Measurements from ENCODE around the gene DARS1.

Gene DARS1

GRCh38 chr2:135931776-135932443 is 53.5 kb downstream of the DARS1 start:
- H3K9me3 ChIP-seq (ENCODE audit: control insufficient read depth, insufficient read depth, low read depth, low read length) = no peaks in the 10 kb centered on the region
- no peak overlapping the region for H3K27ac ChIP-seq (ENCODE audit: extremely low read depth, low read depth, low read length)
- H3K4me1 ChIP-seq (ENCODE audit: control insufficient read depth, insufficient read depth, low read length) = no peaks in the 10 kb centered on the region
- H3K4me3 ChIP-seq (ENCODE audit: low read depth, low read length) = no peak overlapping the region
- ChIA-PET CTCF (no interaction called here), POLR2A (interaction anchor here (1.6 kb wide), 1 partner anchor 54 kb away, joined by 3 read pairs; the partner anchor contains the start of gene DARS1)
- H3K36me3 ChIP-seq (ENCODE audit: control insufficient read depth in 2 of 2, insufficient read depth in 1 of 2, low read length in 2 of 2) = peaks cover 23 to 53% of the 10 kb centered on the region in 2 experiments
- TF ChIP-seq ZXDB (tag by site-specific recombination; IDR thresholded peaks at IDR 0.05) (no peak), KLF7 (tag by site-specific recombination; IDR thresholded peaks at IDR 0.05; ENCODE audit: borderline replicate concordance) (no peak), ZNF785 (tag by site-specific recombination; IDR thresholded peaks at IDR 0.05) (no peak), EGR2 (tag by site-specific recombination; IDR thresholded peaks at IDR 0.05; ENCODE audit: low read depth) (no peak), ZFP41 (tag by site-specific recombination; IDR thresholded peaks at IDR 0.05; ENCODE audit: borderline replicate concordance) (no peak), PBX3 (CRISPR knock-in tag; IDR thresholded peaks at IDR 0.05) (no peak), ZNF37A (tag by site-specific recombination; IDR thresholded peaks at IDR 0.05) (no peak), ZNF354C (tag by site-specific recombination; IDR thresholded peaks at IDR 0.05; ENCODE audit: borderline replicate concordance, low read depth) (no peak)
- TF ChIP-seq, protein P1, sequence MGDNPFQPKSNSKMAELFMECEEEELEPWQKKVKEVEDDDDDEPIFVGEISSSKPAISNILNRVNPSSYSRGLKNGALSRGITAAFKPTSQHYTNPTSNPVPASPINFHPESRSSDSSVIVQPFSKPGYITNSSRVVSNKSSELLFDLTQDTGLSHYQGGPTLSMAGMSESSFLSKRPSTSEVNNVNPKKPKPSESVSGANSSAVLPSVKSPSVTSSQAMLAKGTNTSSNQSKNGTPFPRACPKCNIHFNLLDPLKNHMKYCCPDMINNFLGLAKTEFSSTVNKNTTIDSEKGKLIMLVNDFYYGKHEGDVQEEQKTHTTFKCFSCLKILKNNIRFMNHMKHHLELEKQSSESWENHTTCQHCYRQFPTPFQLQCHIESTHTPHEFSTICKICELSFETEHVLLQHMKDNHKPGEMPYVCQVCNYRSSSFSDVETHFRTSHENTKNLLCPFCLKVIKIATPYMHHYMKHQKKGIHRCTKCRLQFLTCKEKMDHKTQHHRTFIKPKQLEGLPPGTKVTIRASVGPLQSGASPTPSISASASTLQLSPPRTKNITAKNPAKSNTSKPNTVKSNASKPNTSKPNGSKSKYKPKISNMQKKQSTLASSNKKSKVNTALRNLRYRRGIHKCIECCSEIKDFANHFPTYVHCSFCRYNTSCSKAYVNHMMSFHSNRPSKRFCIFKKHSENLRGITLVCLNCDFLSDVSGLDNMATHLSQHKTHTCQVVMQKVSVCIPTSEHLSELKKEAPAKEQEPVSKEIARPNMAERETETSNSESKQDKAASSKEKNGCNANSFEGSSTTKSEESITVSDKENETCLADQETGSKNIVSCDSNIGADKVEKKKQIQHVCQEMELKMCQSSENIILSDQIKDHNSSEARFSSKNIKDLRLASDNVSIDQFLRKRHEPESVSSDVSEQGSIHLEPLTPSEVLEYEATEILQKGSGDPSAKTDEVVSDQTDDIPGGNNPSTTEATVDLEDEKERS (tag by site-specific recombination; IDR thresholded peaks at IDR 0.05) = no peak

DNA sequence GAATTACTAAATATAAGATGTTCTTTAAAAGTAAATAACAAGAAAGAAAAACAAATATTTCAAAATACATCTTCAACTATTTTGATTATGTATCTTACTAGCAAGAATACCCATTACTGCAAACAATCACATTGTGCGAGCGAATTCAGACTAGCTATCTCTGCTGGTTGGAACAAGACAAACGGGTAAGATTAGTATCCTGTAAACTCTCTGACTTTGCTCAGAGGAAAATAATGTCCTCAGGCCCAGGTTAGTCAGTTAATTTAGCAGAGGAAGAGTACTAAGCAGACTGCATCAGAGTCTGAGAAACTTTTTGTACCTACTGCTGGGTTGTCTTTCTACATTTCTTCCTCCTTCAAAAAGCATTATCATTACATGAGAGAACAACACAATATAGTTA is 58.8 kb downstream of the DARS1 start:
- ChIA-PET CTCF (interaction anchor here (0.7 kb wide), 1 partner anchor 457 kb away, joined by 3 read pairs; no protein-coding TSS in a partner anchor), POLR2A (no interaction called here)
- H3K27ac ChIP-seq (ENCODE audit: extremely low read depth, low read depth, low read length) = no peak overlapping the region
- peaks cover 35 to 52% of the 10 kb centered on the region in 2 experiments for H3K36me3 ChIP-seq (ENCODE audit: control insufficient read depth in 2 of 2, insufficient read depth in 1 of 2, low read length in 2 of 2)
- no peaks in the 10 kb centered on the region for H3K4me1 ChIP-seq (ENCODE audit: control insufficient read depth, insufficient read depth, low read length)
- H3K9me3 ChIP-seq (ENCODE audit: control insufficient read depth, insufficient read depth, low read depth, low read length) = no peaks in the 10 kb centered on the region
- H3K4me3 ChIP-seq (ENCODE audit: low read depth, low read length) = no peak overlapping the region
- TF ChIP-seq ZNF785 (tag by site-specific recombination; IDR thresholded peaks at IDR 0.05) (no peak), MZF1 (tag by site-specific recombination; IDR thresholded peaks at IDR 0.05; ENCODE audit: borderline replicate concordance) (no peak), ZNF585B (tag by site-specific recombination; IDR thresholded peaks at IDR 0.05) (no peak), IKZF3 (tag by site-specific recombination; IDR thresholded peaks at IDR 0.05) (no peak)

DNA sequence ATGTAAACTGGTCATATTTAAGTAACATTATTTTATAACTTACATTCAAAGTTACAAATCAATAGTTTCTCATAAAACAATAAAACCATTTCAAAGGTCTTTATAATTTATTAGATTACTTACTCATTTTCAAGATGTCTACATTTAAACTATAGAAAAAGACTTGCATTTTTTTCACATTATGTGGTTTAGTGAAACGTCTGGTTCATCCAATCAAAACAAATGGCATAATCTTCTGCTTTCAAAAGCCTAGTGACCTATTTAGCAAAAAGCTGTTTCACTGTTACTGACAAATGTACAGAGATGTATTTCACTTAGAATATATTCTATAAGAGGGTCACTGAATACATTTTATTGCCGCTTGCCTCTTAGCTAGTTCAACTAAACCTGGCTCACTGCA is 59.9 kb downstream of the DARS1 start:
- CTCF ChIA-PET = interaction anchor here (0.6 kb wide), 1 partner anchor 832 kb away, joined by 3 read pairs; no protein-coding TSS in a partner anchor

More for the DNA sequence above, 59.9 kb downstream of the DARS1 start:
- POLR2A ChIA-PET = no interaction called here
- Histone ChIP-seq H3K9me3 (ENCODE audit: control insufficient read depth, insufficient read depth, low read depth, low read length) (no peaks in the 10 kb centered on the region), H3K4me3 (ENCODE audit: low read depth, low read length) (no peak overlapping the region), H3K4me1 (ENCODE audit: control insufficient read depth, insufficient read depth, low read length) (no peaks in the 10 kb centered on the region), H3K27ac (ENCODE audit: extremely low read depth, low read depth, low read length) (no peak overlapping the region), H3K36me3 (ENCODE audit: control insufficient read depth in 2 of 2, insufficient read depth in 1 of 2, low read length in 2 of 2) (peaks cover 28 to 45% of the 10 kb centered on the region in 2 experiments)
- TF ChIP-seq, protein P2, sequence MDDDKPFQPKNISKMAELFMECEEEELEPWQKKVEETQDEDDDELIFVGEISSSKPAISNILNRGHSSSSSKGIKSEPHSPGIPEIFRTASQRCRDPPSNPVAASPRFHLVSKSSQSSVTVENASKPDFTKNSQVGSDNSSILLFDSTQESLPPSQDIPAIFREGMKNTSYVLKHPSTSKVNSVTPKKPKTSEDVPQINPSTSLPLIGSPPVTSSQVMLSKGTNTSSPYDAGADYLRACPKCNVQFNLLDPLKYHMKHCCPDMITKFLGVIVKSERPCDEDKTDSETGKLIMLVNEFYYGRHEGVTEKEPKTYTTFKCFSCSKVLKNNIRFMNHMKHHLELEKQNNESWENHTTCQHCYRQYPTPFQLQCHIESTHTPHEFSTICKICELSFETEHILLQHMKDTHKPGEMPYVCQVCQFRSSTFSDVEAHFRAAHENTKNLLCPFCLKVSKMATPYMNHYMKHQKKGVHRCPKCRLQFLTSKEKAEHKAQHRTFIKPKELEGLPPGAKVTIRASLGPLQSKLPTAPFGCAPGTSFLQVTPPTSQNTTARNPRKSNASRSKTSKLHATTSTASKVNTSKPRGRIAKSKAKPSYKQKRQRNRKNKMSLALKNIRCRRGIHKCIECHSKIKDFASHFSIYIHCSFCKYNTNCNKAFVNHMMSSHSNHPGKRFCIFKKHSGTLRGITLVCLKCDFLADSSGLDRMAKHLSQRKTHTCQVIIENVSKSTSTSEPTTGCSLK (tag by site-specific recombination; IDR thresholded peaks at IDR 0.05) = no peak
- TF ChIP-seq SALL2 (tag by site-specific recombination; IDR thresholded peaks at IDR 0.05; ENCODE audit: borderline replicate concordance) (no peak), ZNF311 (tag by site-specific recombination; IDR thresholded peaks at IDR 0.05; ENCODE audit: borderline replicate concordance) (no peak), ZBTB48 (tag by site-specific recombination; IDR thresholded peaks at IDR 0.05) (no peak), ZNF791 (tag by site-specific recombination; IDR thresholded peaks at IDR 0.05) (no peak), ZNF561 (tag by site-specific recombination; IDR thresholded peaks at IDR 0.05; ENCODE audit: borderline replicate concordance) (no peak), ZNF600 (tag by site-specific recombination; IDR thresholded peaks at IDR 0.05) (no peak), ZIC2 (tag by site-specific recombination; IDR thresholded peaks at IDR 0.05) (no peak), ZNF629 (tag by site-specific recombination; IDR thresholded peaks at IDR 0.05) (no peak), ZNF544 (tag by site-specific recombination; IDR thresholded peaks at IDR 0.05) (no peak)

Measured in HEK293 (cell line).